Heart left ventricle (tissue), 16 donors: ENCODE measurements around the gene SORBS1. TPM values are rescaled to one million over a fixed set of nuclear protein-coding genes. Genes with fewer than 3 reads are reported as not detected.
A peak's percentile ranks its signal among the peaks of the same experiment; 100 is the strongest.

Experiments used
- ATAC-seq, 4 donors: fragments of 200-7000 bp; cut with Tn5 transposase; one replicate each; pipeline ENCODE4 v1.9.1; 2020 to 2022; ENCODE audit warnings: moderate library complexity in 4 of 4, mild to moderate bottlenecking in 3 of 4, moderate number of reproducible peaks in 1 of 4
- DNase-seq, 5 donors: peaks; one replicate each; pipeline ENCODE4 v3.0.0-alpha.2; 2020
- H3K27ac ChIP-seq, 12 donors: fragments of 200-600 bp; sonication (generic) in 4 of 12; one replicate each; pipeline versions ENCODE4 v1.5.0 to v1.8.0; 2016 to 2022; ENCODE audit warnings: mild to moderate bottlenecking in 2 of 12
- H3K27me3 ChIP-seq, 9 donors: fragments of 200-600 bp; sonication (generic) in 2 of 9; one replicate each; pipeline versions ENCODE4 v1.5.1 to v1.8.0; 2016 to 2022; ENCODE audit warnings: mild to moderate bottlenecking in 3 of 9
- H3K36me3 ChIP-seq, 9 donors: fragments of 200-600 bp; sonication (generic) in 2 of 9; one replicate each; pipeline versions ENCODE4 v1.5.0 to v1.8.0; 2018 to 2022; ENCODE audit warnings: mild to moderate bottlenecking in 2 of 9
- H3K4me1 ChIP-seq, 12 donors: fragments of 200-600 bp; sonication (generic) in 4 of 12; one replicate each; pipeline versions ENCODE4 v1.5.0 to v1.8.0; 2016 to 2022; ENCODE audit warnings: mild to moderate bottlenecking in 3 of 12
- H3K4me3 ChIP-seq, 12 donors: fragments of 200-600 bp; sonication (generic) in 4 of 12; one replicate each; pipeline versions ENCODE4 v1.5.0 to v1.8.0; 2017 to 2022; ENCODE audit warnings: mild to moderate bottlenecking in 9 of 12, moderate library complexity in 4 of 12
- H3K9me3 ChIP-seq, 12 donors: fragments of 200-600 bp; sonication (generic) in 4 of 12; one replicate each; pipeline versions ENCODE4 v1.5.0 to v1.8.0; 2016 to 2022; ENCODE audit warnings: mild to moderate bottlenecking in 1 of 12
- POLR2A ChIP-seq, 2 donors: fragments of 450-650 bp; IDR thresholded peaks; one replicate each; pipeline ENCODE4 v1.6.1; 2017; ENCODE audit warnings: antibody characterized with exemption in 2 of 2, mild to moderate bottlenecking in 2 of 2, moderate library complexity in 2 of 2
- WGBS, 4 donors: extraction: QIAGEN DNeasy Blood & Tissue Kit in 2 of 4; methylation state at CpG; one replicate each; pipeline versions ENCODE4 v1.1.5 to v1.1.7; 2013 to 2018; 5-methylcytosine and 5-hydroxymethylcytosine counted together
- intact Hi-C, 10 donors: fragments of 100-400 bp; cut with DNase I; formaldehyde crosslinking; loops; one replicate each; pipeline versions ENCODE4 v1.11.1 to v1.14.2; 2022
- polyA plus RNA-seq, 2 donors: library from polyadenylated mRNA; stranded (reverse); fragments of 200-250 nt; gene quantifications; one replicate each; pipeline ENCODE4 v1.2.3, GENCODE V29; 2013
- total RNA-seq, 9 donors: library from RNA; depleted of rRNA in 2 of 9; stranded (reverse); fragments of >200 nt in 2 of 9; fragmentation: NEBNext Ultra II Directional in 3 of 9; extraction: Animal tissue kit (Norgen Biotek cat#: 25700) in 3 of 9; gene quantifications; one replicate each; pipeline versions ENCODE4 v1.1.0 to v1.2.4, GENCODE V29; 2016 to 2023
- TF ChIP-seq, protein P1 (sequence below), 12 donors: fragments of 200-600 bp; sonication (generic) in 4 of 12; IDR thresholded peaks; one replicate each; pipeline versions ENCODE4 v1.5.0 to v1.8.0; 2018 to 2022; ENCODE audit warnings: antibody characterized with exemption in 12 of 12, mild to moderate bottlenecking in 5 of 12
- donor health status: ischemic (EF 13 %, LVEDD 7.1; RV severe dilation, severe dysfunction).
- donor health status: healthy with polysubstance abuse.
- donor health status: DM: no; HTN: yes; CAD: no.
- donor health status: DM: no; HTN: no; CAD: no.
- donor health status: ischemic (EF 25% LVEDD 6.9; RV normal size, moderate dysfunction).
- donor health status: ischemic (EF 25% LVEDD 5.7; RV mildly dilated, moderate dysfunction).
- donor health status: healthy.
- donor health status: DM: yes; HTN: yes; CAD: no.
- donor health status: ischemic (EF 35%, LVEDD 5.7; RV mildly dilated, moderate dysfunction).
- donor health status: nonischemic (EF 11% LVEDD 7.7; RV severe dilation, severe dysfunction).
- donor health status: DM: yes; HTN: yes; CAD: no.
- donor health status: PGD.
- donor health status: ischemic (EF 29% LVEDD 5.4; RV normal size, mild dysfunction).
- donor health status: nonischemic (EF 23%, LVEDD 6.1; RV moderate dilation, normal function).

SORBS1 gene
- total and polyA plus RNA-seq, 11 donors = 355 to 1,440 (median 886) TPM

DNA sequence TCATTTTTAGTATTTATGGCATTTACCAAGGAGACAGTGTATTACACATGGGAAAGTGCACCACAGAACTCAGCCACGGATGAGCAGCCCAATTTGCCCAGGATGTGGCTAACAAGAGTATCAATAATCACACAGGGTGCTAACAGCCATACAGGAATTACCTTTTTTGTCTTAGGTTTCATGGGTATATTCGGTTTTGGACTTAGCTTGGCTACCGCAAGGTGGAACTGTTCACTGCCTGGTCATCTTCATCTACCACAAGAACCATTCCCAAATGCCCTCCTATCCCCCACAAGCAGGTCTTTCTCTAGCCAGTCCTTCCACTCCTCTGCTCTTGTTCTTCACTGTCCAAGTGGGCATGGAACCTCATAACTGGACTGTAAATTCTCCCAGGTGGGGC lies 276.4 kb downstream of the SORBS1 start:
- H3K27me3 ChIP-seq = no peaks in the 10 kb centered on the region
- no peaks in the 10 kb centered on the region for H3K9me3 ChIP-seq
- intact Hi-C loops = loop anchor here in 4 of 10 donors (5.0 kb wide), 2 partner anchors 38 to 52 kb away; no protein-coding TSS in a partner anchor
- WGBS, 4 donors = 79 to 85% (median 84%) methylated on average over 3 of the region's 3 CpGs
- H3K27ac ChIP-seq = peak overlapping the region in 8 of 12 donors; percentile 11 to 98 (median 36)
- no peak for ATAC-seq
- peaks cover 6 to 87% (median 62%) of the 10 kb centered on the region in 12 donors for H3K4me1 ChIP-seq
- DNase-seq = no peak
- H3K4me3 ChIP-seq = no peak overlapping the region
- TF ChIP-seq POLR2A (IDR thresholded peaks at IDR 0.05) = no peak
- TF ChIP-seq, protein P1, sequence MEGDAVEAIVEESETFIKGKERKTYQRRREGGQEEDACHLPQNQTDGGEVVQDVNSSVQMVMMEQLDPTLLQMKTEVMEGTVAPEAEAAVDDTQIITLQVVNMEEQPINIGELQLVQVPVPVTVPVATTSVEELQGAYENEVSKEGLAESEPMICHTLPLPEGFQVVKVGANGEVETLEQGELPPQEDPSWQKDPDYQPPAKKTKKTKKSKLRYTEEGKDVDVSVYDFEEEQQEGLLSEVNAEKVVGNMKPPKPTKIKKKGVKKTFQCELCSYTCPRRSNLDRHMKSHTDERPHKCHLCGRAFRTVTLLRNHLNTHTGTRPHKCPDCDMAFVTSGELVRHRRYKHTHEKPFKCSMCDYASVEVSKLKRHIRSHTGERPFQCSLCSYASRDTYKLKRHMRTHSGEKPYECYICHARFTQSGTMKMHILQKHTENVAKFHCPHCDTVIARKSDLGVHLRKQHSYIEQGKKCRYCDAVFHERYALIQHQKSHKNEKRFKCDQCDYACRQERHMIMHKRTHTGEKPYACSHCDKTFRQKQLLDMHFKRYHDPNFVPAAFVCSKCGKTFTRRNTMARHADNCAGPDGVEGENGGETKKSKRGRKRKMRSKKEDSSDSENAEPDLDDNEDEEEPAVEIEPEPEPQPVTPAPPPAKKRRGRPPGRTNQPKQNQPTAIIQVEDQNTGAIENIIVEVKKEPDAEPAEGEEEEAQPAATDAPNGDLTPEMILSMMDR (IDR thresholded peaks at IDR 0.05) = no peak
- peaks cover 0 to 10% (median 0%) of the 10 kb centered on the region in 9 donors for H3K36me3 ChIP-seq

DNA sequence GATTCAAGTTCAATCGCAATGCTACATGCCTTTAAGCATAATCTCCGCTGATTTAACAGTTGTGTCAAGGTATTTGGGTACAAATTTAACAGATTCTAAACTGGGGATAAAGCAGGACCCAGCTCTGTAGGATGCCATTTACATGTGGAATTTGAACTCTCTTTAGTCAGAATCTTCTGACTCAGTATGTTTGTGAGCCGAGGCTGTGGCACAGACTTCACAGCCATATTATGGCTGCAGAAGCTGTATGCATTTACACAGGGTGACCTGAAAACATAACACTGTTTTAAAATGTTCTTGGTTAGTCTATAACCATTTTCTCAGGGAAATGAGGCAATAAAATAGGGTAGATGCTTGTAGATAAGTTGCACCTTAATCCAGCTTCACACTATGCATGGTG lies 279.1 kb downstream of the SORBS1 start:
- no peak for DNase-seq
- ATAC-seq = no peak
- peaks cover 0 to 10% (median 0%) of the 10 kb centered on the region in 9 donors for H3K36me3 ChIP-seq
- intact Hi-C loops = no loop called here
- H3K9me3 ChIP-seq = no peaks in the 10 kb centered on the region
- H3K4me3 ChIP-seq = no peak overlapping the region
- H3K27ac ChIP-seq = peak overlapping the region in 4 of 12 donors; percentile 7 to 20 (median 12)
- no peaks in the 10 kb centered on the region for H3K27me3 ChIP-seq
- WGBS, 4 donors = 72 to 91% (median 74%) methylated on average over 3 of the region's 3 CpGs
- peaks cover 12 to 92% (median 68%) of the 10 kb centered on the region in 12 donors for H3K4me1 ChIP-seq
- TF ChIP-seq, protein P1 (IDR thresholded peaks at IDR 0.05) = no peak
- TF ChIP-seq POLR2A (IDR thresholded peaks at IDR 0.05) = no peak

DNA sequence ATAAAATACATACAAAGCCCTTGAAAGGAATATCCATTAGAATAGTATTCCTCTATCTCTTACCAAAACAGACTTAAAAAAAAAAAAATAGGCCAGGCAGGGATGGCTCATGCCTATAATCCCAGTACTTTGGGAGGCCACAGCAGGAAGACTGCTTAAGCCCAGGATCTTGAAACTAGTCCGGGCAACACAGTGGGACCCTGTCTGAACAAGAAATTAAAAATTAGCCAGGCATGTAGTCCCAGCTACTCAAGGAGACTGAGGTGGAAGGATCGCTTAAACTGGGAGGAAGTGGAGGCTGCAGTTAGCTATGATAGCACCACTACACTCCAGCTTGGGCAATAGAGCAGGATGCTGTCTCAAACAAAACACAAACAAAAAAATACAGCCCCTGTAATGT lies 280.0 kb downstream of the SORBS1 start:
- ATAC-seq = no peak
- Histone ChIP-seq H3K4me1 (peaks cover 11 to 92% (median 69%) of the 10 kb centered on the region in 12 donors), H3K27me3 (no peaks in the 10 kb centered on the region), H3K4me3 (no peak overlapping the region), H3K27ac (peak overlapping the region in 6 of 12 donors; percentile 5 to 50 (median 24)), H3K9me3 (no peaks in the 10 kb centered on the region), H3K36me3 (peaks cover 0 to 10% (median 0%) of the 10 kb centered on the region in 9 donors)
- DNase-seq = no peak
- WGBS, 4 donors = 90 to 96% (median 92%) methylated on average over 2 of the region's 2 CpGs
- TF ChIP-seq, protein P1 (IDR thresholded peaks at IDR 0.05) = no peak
- TF ChIP-seq POLR2A (IDR thresholded peaks at IDR 0.05) = no peak
- intact Hi-C loops = no loop called here

DNA sequence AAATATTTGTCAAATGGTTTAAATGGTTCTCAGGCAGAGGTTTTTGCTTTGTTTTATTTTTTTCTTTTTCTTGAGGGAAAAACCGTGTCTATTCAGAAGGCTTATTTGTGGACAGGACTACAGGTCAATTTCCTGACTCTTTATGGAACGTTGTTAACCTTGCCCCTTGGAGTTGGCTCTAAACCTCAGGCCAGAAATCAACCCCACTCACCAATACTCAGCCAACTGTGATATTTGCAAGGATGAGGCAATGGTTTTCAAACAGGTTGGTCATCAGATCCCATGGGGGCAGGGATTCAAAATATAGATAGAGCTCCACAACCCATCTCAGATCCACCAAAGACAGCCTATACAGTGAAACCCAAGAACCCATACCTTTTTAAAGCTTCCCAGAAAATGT lies 280.5 kb downstream of the SORBS1 start:
- peak overlapping the region in 6 of 12 donors; percentile 21 to 82 (median 32) for H3K27ac ChIP-seq
- WGBS, 4 donors = 27 to 44% (median 33%) methylated on average over 2 of the region's 2 CpGs

More for the DNA sequence above, 280.5 kb downstream of the SORBS1 start:
- Histone ChIP-seq H3K9me3 (no peaks in the 10 kb centered on the region), H3K36me3 (peaks cover 0 to 10% (median 0%) of the 10 kb centered on the region in 9 donors), H3K4me1 (peaks cover 15 to 92% (median 70%) of the 10 kb centered on the region in 12 donors), H3K27me3 (no peaks in the 10 kb centered on the region), H3K4me3 (no peak overlapping the region)
- ATAC-seq = no peak
- no peak for DNase-seq
- intact Hi-C loops = no loop called here
- no peak for TF ChIP-seq POLR2A (IDR thresholded peaks at IDR 0.05)
- TF ChIP-seq, protein P1 (IDR thresholded peaks at IDR 0.05) = no peak
